Stimulated activated CD4-positive, alpha-beta T cell treated with anti-CD3 and anti-CD28 coated beads, Interleukin-4, amount 100 ng/mL, for 48 hours (primary cell): ENCODE measurements around the gene METAP1D.
"Not testable (repeated sequence)": the region's sequence is repeated elsewhere in the genome, so short reads cannot be mapped to it uniquely, and the experiment has no call there.

Experiments used
- DNase-seq, 2 donors: peaks; one replicate each; pipeline ENCODE4 v3.0.0-alpha.2; 2020; ENCODE audit warnings: low read depth in 2 of 2

METAP1D gene

DNA sequence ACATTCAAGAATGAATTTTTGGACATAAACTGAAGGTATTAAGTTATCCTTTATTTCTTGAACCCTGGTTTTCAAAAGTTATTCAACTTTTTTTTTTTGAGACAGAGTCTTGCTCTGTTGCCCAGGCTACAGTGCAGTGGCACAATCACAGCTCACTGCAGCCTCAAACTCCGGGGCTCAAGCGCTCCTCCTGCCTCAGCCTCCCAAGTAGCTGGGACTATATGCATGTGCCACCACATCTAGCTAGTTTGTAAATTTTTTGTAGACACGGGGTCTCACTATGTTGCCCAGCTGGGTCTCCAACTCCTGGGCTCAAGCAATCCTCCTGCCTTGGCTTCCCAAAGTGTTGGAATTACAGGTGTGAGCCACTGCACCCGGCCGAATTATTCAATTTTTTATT lies 2.7 kb upstream of the METAP1D start:
- not testable (repeated sequence) for DNase-seq

DNA sequence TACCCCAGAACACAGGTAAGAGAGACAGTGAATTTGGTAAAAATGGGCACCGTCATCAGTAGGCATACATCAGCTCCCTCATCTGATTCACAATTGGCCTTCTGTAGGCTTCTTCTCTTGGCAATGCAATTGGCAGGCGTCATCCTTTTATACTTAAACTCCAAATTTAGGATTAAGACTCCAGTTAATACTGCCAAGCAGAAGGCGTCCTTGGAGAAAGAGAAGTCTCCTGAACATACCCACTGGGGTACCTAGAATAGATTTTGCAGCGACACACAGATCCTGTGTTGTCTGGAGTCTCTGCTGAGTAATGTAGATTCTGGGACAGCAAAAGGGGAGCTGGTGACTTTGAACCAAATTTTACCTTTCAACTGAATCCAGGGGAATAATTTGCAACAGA lies 592 bp upstream of the METAP1D start:
- DNase-seq, result no peak

DNA sequence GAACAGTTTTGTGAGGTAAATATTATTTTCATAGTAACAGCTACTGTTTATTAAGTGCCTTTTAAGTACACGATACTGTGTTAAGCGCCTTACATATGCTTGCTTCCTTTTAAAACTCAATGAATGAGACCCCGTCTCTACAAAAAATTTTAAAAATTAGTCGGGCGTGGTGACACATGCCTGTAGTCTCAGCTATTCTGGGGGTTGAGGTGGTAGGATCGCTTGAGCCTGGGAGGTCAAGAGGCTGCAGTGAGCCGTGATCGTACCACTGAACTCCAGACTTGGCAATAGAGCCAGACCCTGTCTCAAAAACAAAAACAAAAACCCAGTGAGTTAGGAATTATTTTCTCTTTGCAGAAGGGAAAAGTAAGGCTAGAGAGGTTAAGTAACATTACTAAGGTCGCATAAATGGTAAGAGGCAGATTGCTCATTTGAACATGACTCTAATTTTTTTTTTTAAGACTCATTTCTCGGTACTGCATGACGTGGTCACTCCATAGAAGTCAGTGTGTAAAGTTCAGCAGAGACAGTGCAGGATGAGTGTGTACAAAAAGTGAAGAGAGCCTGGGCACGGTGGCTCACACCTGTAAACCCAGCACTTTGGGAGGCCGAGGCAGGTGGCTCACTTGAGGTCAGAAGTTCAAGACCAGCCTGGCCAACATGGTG lies 1.1 kb downstream of the METAP1D start:
- DNase-seq, result no peak

DNA sequence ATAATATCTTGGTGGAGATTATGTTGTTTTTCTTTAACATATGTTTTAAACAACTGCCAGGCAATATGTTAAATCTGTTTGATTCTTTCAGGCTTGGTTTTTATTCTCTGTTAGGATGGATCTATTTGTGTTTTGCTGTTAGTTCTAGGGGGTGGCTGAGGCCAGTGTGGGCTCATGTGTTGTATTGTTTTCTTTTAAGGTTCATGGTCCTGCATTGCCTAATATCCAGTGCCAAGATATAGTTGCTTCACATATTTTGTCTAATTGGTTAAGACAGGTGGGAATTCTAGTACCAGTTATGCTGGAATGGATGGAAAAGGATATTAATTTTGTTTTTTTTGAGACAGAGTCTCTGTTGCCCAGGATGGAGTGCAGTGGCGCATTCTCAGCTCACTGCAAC lies 7.6 kb downstream of the METAP1D start:
- no peak for DNase-seq

DNA sequence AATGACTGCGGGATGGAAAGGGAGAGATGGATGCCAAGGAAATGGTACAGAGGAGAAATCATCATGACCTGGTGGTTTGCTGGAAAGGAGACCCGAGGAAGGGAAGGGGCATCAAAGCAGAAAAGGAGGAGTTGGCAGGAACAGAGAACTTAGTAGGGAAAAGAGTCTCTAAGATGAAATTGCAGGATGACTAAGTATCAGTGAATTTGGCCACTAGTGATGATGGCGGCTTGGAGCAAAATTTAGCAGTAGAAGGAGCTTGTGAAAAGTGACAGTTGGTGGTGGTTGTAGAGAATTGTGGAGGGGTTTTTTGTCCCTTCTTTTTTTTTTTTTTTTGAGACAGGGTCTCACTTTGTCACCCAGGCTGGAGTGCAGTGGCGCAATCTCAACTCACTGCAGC lies 10.1 kb downstream of the METAP1D start:
- no peak for DNase-seq

DNA sequence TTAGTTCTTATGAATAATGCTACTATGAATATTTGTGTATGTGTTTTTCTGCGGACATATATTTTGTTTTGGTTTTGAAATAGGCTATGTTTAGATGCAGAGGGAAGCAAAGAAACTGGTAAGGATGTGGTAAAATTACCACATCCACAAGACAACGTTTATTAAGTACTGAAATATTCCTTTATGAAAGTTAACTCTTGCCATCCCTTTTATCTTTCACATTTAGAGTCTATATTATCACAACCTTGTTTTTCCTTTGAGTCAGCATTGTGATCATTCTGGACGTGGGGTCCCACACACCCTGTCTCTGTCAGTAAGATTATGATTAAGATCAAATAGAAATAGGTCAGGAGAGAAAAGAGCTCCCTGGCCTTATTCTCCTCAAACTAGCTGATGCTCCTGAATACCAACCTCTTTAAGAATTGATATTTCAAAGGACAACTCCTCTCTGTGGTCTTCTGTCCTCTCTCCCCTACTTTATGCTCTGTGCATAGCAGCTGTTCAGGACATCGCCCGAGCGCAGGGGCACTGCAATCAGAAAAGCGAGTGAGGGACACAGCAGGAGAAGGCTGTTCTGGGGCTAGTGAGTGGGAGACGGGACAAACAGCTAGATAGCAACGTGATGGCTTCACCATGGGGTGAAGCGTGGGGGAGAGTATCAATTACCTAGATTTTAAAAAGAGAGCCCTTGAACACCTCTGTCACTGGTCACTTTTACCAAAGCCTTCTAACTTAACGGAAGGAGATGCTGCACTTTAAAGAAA lies 12.2 kb downstream of the METAP1D start:
- DNase-seq, result no peak

DNA sequence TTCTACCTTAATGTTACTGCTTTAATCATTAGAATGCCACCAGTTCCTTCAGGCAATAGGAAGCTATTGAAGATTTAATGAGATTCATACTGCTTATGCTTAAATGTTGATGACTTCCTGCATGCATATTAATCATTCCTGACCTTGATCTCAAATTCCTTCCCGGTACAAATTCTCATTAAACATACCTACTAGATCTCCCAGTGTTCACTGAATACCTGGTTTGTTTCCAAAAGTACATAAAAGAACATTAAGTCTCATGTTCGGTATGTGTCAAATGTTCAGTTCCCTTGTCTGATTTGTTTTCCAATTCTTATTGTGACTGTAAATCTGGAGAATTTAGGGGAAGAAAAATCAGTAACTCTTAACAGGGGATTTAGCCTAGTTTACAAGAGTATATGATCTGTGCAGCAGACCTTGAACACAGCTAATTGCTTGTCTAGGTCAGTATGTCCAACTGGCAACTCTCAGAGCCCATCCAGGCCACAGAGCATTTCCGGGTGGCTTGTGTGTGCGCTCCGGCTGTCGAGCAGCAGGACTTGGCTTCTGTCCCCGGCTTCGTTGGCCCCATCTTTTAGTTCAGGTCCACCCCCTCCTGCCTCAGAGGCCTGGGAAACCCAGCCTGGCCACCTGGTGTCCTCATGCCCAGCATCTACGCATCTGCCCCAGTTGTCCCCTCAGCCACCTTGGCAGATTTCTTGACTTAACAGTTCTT lies 13.1 kb downstream of the METAP1D start:
- no peak for DNase-seq

DNA sequence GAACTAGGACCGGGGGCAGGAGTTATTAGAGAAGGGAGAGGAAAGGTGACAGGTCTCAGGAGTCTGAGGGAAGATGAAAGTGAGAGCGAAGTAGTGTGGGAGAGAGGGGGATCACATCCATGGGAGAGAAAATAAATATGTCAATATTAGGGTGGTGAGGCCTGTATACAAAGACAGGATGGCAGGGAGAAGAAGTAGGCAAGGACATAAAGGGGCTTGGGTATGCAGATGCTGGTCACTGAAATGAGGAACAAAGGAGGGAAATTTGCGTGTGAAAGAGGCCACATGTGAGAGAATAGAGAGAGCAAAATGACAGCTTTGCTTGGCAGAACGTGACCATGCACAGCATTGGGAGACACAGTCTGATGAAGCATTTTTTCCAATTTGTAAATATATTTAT lies 13.6 kb downstream of the METAP1D start:
- DNase-seq, result no peak

DNA sequence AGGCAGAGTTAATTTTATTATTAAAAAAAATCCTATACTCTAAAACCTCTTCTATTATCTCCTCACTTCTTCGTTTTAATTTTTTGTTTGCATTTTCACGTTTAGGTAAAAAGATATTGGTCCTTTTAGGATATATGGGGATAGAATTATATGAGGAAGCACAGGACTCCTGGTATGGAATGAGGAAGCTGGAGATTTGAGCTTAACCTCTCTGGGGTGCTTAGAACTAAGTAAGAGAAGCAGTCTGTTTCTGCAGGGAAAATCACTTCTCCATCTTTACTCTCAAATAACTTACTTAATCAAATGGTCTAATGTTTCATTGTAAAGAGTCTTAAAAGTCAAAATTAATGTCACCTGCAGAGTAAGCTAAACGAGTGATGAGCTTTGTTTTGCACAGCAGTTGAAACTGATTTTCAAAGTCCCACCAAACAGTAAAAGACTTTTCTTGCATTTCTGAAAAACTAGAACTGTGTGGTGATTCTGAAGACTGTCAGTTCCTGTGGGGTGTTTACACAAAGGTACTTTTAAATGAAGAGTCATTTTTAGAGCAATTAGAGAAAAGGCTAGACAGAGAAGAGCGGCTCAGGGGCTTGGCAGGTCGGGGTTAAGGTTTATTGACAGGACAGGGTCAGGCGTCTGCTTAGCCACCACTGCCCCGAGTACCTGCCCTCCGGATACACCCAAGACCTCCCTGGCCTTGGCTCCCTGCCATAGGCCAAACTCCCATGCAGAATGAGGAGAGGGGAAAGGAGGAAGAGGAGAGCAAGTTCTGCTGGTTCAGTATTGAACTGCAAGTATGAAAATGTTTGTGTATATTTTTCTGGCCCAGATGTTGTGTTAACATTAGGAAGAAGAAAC lies 21.6 kb downstream of the METAP1D start:
- no peak for DNase-seq

DNA sequence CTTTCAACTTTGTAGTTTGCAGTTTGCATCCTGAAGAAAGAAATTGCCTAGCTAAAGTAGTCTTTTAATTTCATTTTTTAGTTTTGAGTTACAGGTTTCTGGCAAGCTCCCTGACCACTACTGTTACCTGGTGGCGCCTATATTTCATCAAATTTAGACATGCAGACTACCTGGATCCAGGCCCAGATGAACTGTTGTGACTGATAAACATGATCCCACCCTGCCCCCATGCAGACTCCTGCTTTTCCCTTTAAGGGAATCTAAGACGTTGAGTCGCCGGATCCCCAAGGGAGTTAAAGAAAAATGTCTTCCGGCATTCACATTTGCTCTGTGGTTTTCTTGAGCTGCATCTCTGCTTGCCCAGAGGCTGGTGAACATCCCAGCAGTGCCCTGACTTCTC lies 22.2 kb downstream of the METAP1D start:
- no peak for DNase-seq

DNA sequence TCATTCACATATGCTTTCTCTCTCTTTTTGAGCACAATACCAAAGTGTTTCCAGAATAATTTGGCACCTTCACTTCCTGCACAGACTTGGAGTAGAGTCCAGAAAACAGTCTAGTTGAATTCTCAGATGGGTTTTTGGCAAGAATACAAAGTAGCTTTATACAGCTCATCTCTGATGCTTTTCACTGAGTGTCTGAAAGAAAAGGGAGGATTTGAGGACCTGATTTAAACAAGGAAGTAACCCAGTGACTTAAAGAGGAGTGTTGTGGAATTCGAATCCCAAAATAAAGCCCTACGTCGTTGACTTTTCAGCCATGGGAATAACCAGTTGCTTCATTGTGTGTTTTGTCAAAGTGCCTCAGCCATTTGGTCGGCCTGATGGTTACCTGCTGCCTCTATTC lies 31.8 kb downstream of the METAP1D start:
- no peak for DNase-seq

DNA sequence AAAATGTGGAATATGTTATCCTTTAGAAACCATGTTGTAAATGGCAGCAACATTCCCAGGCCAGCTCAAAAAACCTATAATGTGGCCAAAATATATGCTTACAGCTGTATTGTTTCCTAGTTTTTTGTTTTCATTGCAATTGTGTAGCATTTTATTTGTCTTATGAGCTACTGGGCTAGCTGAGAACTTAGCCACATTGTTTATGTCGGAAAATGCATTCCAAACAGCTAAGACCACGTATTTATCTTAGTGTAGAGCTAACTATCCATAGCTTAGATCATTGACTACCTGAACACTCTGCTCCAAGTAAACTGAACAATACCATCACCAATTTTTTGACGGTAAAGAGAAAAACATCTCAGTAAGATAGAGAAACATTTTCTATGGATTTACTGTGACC lies 38.4 kb downstream of the METAP1D start:
- no peak for DNase-seq

DNA sequence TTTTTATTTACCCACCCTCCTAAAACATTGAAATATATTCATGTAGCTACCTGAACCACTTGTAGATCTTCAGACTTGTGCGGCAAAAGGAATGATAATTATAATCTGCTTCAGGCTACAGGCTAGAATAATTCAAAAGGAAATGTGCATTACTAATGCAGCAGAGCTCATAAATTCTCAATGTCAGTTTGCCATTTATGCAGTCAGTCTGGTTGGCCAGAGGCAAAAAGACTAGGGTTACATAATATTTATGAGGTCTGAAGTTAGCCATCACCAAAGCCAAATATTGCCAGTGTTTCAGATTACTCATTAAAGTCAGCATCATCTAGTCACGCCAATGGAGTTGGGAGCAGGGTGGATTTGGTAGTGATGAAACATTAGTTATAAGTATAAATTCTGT lies 38.9 kb downstream of the METAP1D start:
- DNase-seq, result no peak

DNA sequence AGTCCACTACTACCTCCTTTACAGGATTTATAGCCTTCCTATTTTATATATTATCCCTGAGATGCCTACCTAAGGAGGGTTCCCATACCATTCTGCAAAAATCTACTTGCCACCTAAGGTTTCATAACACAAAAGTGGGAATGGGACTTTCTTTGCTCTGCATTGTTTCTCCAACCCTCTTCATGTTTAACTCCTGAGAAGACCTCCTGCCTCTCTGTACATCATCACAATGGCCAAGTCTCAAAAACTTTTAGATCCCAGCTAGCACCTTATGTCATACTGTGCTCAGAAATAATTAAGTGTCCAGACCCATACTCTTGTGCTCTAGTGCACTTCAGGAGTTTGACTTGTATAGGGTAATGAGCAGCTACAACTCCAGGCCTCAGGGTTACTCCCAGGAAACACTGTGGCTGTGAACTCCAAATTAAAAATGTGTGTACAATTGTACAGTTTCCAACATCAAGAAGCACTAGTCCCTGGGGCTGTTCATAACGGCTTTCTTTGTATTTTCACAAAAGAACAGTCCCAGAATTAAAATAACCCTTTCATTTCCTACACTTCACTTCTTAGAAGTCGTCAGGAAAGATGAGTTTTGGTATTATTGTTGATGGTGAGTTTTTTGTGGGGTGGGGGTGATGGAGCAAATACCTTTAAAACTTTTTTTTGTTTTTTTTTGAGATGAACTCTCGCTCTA lies 39.4 kb downstream of the METAP1D start:
- no peak for DNase-seq

DNA sequence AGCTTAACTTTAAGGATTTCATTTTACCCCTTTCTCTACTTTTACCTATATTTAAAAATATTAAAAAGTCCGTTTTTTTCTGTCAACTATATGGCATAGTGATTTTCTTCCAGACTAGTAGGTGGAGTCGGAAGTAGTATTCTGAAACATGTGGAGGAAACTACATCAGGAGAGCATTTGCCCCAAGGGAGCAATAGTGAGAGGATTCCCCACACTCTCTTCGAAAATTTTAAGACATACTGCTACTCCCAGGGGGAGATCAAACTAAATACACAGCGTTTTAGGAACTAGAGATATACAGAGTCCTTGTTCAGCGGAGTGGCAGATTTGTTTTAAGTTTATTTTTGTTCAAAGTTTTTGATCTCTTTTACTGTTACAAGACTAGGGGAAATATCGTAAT lies 40.6 kb downstream of the METAP1D start:
- no peak for DNase-seq

DNA sequence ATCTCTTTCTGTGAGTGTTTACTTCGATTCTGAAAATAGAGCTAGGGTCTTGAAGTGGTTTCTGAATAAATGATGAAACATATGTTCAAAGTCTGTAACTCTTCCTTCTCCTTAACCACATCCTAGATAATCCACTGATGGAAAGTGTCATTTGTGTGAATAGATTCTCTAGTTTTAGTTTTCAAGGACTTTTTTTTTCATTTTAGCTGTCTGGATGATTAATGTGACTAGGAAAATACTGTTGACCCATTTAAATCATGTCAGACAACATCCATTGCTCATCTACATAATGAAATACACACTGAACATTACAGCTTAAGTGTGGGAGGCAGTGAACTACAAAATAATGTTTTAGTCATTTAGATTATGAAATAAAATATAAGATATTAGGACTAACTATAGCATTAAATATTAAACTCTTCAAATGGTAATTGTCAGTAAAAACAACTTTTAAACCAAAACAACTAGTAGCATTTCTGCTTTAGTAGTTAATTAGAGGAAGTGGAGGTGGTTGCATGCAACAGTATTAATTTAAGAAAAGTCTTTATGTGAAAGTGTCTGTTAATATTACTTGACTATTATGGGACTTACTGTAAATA lies 46.4 kb downstream of the METAP1D start:
- DNase-seq, result no peak

DNA sequence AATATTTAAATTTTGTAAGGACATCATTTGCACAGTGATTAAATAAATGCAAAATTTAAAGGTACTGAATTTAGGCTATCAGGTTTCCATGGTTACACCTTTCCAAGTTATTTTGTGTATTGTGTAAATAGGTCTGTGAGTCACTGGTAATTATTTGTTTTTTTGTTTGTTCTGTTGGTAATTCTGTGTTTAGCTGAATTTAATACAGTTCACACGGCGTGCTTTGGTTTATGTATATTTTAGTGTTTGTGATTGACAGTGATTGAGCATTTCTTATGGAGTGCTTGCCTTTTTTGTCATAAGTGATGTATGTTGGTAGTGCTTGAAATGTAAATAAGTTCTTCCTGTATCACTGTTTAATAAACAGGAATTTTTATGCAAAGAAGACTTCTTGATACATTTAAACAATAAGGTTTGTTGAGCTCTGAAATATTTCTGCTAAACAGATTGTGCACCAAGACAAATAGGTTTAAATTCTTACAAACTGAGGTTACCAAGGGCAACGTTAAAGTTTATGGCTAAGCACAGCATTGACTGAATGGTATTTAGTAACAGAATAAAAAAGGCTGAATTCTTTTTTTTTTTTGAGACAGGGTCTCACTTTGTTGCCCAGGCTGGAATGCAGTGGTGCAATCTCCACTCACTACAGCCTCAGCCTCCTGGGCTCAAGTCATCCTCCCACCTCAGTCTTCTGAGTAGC lies 47.3 kb downstream of the METAP1D start:
- DNase-seq, result no peak

DNA sequence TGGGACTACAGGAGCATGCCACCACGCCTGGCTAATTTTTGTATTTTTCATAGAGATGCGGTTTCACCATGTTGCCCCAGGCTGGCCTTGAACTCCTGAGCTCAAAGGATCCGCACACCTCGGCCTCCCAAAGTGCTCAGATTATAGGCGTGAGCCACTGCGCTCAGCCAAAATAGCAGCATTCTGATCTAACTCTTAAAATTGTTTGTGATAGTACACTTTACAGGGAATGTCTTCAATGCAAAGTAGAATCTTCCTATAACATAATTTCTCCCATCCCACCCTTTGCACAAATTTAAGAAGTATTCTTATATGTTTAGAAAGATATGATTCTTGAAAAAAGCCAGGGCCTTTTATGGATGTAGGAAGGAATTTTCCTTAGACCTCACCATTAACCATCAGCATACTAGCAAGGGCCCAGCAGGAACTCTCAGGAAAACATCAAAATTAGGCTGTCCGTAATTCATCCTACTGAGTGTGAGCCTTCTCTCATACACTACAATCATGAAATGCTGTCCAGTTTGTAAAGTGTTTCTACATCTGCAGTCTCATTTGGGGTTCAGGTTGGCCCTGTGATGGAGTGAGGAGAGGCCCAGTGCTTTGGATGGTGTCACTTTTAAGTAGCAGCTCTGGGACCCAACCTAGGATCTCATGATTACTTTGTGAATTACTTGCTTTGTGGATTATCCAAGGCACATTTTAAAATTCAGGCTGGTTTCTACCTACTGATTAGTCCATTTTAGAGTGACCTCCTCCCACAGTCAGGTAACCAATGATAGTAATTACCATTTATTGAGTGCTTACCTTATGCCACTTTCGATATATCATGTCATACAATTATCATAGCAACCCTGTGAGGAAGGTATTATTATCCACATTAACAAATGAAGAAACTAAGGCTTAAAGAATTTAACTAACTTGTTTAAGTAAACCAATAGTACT lies 48.1 kb downstream of the METAP1D start:
- DNase-seq, result no peak
